Measurements from ENCODE around the gene UNC5A. TPM values are rescaled to one million over a fixed set of nuclear protein-coding genes. Genes with fewer than 3 reads are reported as not detected.

UNC5A gene
- total and polyA plus RNA-seq, 10 of the 15 experiments (the other 5 are each of a cell fraction or from before 2014, with no cell fraction given), result not detected

- TF ChIP-seq, protein P1, sequence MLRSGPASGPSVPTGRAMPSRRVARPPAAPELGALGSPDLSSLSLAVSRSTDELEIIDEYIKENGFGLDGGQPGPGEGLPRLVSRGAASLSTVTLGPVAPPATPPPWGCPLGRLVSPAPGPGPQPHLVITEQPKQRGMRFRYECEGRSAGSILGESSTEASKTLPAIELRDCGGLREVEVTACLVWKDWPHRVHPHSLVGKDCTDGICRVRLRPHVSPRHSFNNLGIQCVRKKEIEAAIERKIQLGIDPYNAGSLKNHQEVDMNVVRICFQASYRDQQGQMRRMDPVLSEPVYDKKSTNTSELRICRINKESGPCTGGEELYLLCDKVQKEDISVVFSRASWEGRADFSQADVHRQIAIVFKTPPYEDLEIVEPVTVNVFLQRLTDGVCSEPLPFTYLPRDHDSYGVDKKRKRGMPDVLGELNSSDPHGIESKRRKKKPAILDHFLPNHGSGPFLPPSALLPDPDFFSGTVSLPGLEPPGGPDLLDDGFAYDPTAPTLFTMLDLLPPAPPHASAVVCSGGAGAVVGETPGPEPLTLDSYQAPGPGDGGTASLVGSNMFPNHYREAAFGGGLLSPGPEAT (IDR thresholded peaks at IDR 0.05; ENCODE audit: low read depth), result no peak
Measured at GRCh38 chr5:176922817-176923216, 112.5 kb downstream of the UNC5A start (continued).

- H3K27ac ChIP-seq (ENCODE audit: control insufficient read depth, insufficient read depth), result no peak overlapping the region
- no peak overlapping the region for H3K4me2 ChIP-seq (ENCODE audit: control insufficient read depth, insufficient read depth)
- no peaks in the 10 kb centered on the region for H4K20me1 ChIP-seq (ENCODE audit: control insufficient read depth, insufficient read depth)
- CTCF ChIA-PET, result interaction anchor here (1.3 kb wide), 1 partner anchor 267 kb away, joined by 4 read pairs; no protein-coding TSS in a partner anchor
- no TSS peak for BruUV-seq (replicated peaks)
- TF ChIP-seq POLR2A (IDR thresholded peaks at IDR 0.05; ENCODE audit: low read depth, low read length) (no peak), CBX5 (IDR thresholded peaks at IDR 0.05; ENCODE audit: low read depth) (no peak), ZNF217 (IDR thresholded peaks at IDR 0.05) (no peak), ZBTB33 (IDR thresholded peaks at IDR 0.05) (no peak), HDGF (IDR thresholded peaks at IDR 0.05) (no peak), SRF (IDR thresholded peaks at IDR 0.05; ENCODE audit: low read depth in 2 of 2, low read length in 2 of 2) (no peak), PML (IDR thresholded peaks at IDR 0.05; ENCODE audit: low read length) (no peak)
- TF ChIP-seq, protein P2, sequence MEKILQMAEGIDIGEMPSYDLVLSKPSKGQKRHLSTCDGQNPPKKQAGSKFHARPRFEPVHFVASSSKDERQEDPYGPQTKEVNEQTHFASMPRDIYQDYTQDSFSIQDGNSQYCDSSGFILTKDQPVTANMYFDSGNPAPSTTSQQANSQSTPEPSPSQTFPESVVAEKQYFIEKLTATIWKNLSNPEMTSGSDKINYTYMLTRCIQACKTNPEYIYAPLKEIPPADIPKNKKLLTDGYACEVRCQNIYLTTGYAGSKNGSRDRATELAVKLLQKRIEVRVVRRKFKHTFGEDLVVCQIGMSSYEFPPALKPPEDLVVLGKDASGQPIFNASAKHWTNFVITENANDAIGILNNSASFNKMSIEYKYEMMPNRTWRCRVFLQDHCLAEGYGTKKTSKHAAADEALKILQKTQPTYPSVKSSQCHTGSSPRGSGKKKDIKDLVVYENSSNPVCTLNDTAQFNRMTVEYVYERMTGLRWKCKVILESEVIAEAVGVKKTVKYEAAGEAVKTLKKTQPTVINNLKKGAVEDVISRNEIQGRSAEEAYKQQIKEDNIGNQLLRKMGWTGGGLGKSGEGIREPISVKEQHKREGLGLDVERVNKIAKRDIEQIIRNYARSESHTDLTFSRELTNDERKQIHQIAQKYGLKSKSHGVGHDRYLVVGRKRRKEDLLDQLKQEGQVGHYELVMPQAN (conservative IDR thresholded peaks at IDR 0.05), result no peak
- SMC1A ChIA-PET (ENCODE audit: uncharacterized antibody, unreplicated experiment), result no interaction called here
- WGBS (ENCODE audit: insufficient coverage, insufficient replicate concordance, low lambda C conversion rate, missing lambda C conversion rate), result 97% methylated on average over 3 of the region's 3 CpGs
- peaks cover 0 to 12% of the 10 kb centered on the region in 2 experiments; a peak in 3 of 4 replicates for H3K36me3 ChIP-seq (ENCODE audit: control insufficient read depth in 2 of 2, insufficient read depth in 2 of 2, low read length in 1 of 2)
- no peak for FAIRE-seq
- no peak overlapping the region for H3K4me3 ChIP-seq
- no peaks in the 10 kb centered on the region for H3K4me1 ChIP-seq (ENCODE audit: control insufficient read depth, insufficient read depth, low read length)
- no peaks in the 10 kb centered on the region for H3K9me3 ChIP-seq (replicated peaks; ENCODE audit: control insufficient read depth, insufficient read depth, low read length)
- H3K9ac ChIP-seq (ENCODE audit: control insufficient read depth, insufficient read depth, low read length), result no peak overlapping the region
- intact Hi-C loops (cut with micrococcal nuclease; ENCODE audit: unreplicated experiment), result no loop called here
- RAD21 ChIA-PET (ENCODE audit: unreplicated experiment), result no interaction called here
- POLR2A ChIA-PET, result interaction anchor here (0.6 kb wide), 1 partner anchor 159 kb away, joined by 5 read pairs; the partner anchor contains the start of gene FGFR4
- no peak overlapping the region for H2AFZ ChIP-seq (ENCODE audit: control insufficient read depth, low read depth, low read length)
- ATAC-seq, result no peak
- no peaks in the 10 kb centered on the region for H3K27me3 ChIP-seq (replicated peaks in 1 of 2; ENCODE audit: control insufficient read depth in 2 of 2, insufficient read depth in 2 of 2, low read length in 1 of 2)
- in situ Hi-C loops (cut with MboI), result no loop called here
- no peak for DNase-seq (ENCODE audit: low read depth, low spot score)
- H3K79me2 ChIP-seq (ENCODE audit: control insufficient read depth, insufficient read depth, low read length), result no peaks in the 10 kb centered on the region
Measured at GRCh38 chr5:176927562-176927961, 117.2 kb downstream of the UNC5A start.

All from GM12878 (cell line).